HG03060 (cell line): ENCODE measurements around the gene CCR5AS.
"Not testable (repeated sequence)": the region's sequence is repeated elsewhere in the genome, so short reads cannot be mapped to it uniquely, and the experiment has no call there.

Source experiments
- ATAC-seq: cut with Tn5 transposase; IDR thresholded peaks from one replicate; pipeline ENCODE4 v1.9.1; 2021; ENCODE audit warnings: low read depth, moderate number of reproducible peaks; ENCODE audit not compliant: unreplicated experiment

Gene CCR5AS

DNA sequence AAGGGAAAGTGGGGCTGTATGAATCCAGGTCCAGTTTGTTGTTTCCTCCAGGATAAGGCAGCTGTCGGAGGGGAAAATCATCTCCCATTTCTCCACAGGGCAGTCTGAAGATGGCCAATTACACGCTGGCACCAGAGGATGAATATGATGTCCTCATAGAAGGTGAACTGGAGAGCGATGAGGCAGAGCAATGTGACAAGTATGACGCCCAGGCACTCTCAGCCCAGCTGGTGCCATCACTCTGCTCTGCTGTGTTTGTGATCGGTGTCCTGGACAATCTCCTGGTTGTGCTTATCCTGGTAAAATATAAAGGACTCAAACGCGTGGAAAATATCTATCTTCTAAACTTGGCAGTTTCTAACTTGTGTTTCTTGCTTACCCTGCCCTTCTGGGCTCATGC, 1.1 kb upstream of the CCR5AS start:
- ATAC-seq: no peak

GRCh38 chr3:46406443-46406787, 451 bp downstream of the CCR5AS start:
- ATAC-seq: no peak

- ATAC-seq: no peak
Observed at GRCh38 chr3:46405301-46406019, 1.4 kb downstream of the CCR5AS start.

GRCh38 chr3:46402902-46403301, 4.0 kb downstream of the CCR5AS start:
- not testable (repeated sequence) for ATAC-seq

DNA sequence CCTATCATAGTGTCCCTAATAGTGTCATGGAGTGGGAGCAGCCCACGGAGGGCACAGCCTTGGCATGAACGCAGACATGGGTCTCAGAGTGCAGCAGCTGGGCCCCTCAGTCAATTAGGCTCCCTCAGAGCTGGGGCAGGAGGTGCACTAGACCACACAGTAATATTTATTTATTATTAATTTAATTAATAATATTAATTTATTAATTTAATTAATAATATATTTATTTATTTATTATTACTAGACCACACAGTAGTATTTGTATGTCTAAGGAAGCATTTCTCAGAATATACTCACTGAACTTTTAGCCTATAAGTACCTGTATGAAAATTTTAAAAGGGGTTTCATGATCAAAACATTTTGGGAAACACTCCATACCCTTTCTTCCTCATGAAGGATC, 5.3 kb downstream of the CCR5AS start:
- no peak for ATAC-seq

DNA sequence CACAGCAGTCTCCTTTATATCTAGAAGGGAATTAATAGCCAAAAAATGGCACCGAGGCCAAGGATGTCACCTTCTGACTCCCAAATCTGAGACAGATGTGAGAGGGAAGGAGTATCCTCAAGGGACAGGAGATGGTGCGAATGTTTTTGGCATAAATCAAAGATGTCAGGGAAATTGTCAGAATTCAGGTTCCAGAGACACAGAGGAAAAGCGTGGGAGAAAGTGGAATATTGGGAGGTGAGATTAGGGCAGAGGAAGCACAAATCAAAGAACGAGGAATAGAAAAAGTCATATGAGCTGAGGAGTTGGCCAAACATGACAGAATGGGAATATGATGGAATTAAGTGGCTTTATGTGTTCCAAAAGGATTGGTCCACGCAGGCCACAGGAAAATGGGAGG, 6.0 kb downstream of the CCR5AS start:
- no peak for ATAC-seq

DNA sequence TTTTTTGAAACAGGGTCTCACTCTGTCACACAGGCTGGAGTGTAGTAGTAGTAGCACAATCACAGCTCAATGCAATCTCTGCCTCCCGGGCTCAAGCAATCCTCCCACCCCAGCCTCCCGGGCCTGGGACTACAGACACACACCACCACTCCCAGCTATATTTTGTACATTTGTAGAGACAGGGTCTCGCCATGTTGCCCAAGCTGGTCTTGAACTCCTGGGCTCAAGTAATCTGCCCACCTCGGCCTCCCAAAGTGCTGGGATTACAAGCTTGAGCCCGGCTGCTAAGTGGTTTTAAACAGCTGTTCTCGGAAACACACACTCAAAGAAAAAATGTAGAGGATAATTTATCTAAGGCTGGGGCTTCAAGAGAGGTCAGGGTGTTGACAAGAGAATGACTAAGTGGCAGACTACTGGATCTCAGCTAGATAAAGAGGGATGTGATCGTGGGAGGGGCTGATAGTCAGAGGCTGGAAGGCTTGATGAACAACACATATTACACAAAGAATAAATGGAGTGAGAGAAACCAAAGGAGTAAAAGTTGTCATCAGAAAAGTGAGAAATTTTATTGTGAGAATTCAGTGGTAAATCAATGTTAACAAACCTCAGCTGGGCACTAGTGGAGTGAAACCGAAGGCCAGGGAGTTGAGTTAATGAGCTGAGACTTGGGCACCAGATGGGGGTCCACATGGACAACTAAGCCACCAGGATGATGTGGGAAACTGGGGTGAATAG, 6.7 kb downstream of the CCR5AS start:
- ATAC-seq: no peak

DNA sequence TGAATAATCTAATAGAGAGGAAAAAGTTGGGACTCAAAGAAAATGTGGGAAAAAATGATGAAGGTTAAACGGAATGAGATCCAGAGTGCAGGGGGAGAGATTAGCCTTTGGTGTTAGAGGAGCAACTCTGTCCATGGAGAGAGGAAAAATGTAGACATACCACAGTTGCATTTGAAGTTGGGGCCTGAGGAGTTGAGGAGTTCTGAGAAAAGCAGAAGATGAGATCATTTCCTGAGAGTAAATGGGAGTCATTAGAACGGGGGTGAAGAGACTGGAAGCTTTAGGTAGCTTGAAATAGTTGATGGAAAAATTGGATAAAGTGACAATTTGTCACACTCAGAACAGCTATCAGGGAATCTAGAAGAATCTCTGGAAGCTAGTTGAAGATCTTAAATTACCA, 7.3 kb downstream of the CCR5AS start:
- no peak for ATAC-seq

DNA sequence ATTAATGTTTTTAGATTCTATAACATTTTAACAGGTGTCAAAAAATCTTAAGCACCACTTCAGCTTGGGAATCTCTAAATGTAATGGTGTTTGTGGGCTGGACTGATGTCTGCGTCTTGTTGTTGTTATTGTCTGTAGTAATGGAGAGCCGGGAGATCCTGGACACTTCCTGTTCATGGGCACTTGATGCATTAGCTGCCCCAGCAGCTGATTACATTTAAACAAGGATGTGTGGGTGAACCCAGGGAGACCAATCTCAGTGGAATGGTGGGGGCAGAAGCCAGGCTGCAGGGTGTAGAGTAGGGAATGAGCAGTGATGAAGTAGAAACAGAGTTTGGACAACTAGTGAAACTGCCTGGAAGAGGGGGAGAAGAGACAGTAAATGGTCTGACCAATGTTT, 7.8 kb downstream of the CCR5AS start:
- no peak for ATAC-seq

DNA sequence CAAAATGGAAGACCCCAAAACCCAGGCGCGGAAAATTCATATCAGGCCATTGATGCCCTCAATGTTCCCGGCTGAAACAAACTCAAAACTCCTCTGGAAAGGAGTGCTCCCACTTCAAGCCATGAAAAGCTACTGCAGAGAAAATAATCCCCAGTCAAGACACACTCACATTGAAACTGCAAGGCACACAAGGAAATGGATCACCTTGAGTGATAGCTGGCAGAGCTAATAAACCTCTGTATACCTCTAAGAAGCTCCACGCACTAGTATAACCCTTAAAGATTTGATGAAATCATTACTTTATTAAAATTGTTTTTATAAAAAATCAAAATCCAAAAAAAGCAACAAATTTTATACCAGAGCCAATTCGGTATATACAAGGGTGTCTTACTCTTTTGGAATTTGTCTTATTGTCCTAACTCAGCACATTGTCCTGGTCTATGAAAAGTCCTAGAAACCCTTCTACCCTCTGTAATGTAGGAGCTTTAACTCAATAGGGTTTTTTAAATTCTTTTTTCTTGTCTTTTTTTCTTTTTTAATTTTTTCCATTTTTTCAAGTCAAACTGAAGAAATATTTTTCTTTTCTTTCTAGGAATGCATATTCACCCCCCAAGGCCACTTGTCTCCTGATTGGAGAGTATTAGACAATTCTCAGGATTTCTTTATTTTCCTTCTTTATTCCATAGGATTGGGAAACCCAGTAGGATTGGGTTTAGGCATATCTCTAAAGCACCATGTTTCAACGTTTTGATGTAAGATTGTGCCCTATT, 8.5 kb downstream of the CCR5AS start:
- no peak for ATAC-seq

GRCh38 chr3:46397111-46397510, 9.8 kb downstream of the CCR5AS start:
- ATAC-seq: no peak

GRCh38 chr3:46395766-46396530, 10.9 kb downstream of the CCR5AS start:
- no peak for ATAC-seq

- no peak for ATAC-seq
Observed at GRCh38 chr3:46395210-46395661, 11.6 kb downstream of the CCR5AS start.

GRCh38 chr3:46393554-46394434, 13.1 kb downstream of the CCR5AS start:
- no peak for ATAC-seq

- ATAC-seq: no peak
Observed at GRCh38 chr3:46393011-46393410, 13.9 kb downstream of the CCR5AS start.

- not testable (repeated sequence) for ATAC-seq
Observed at GRCh38 chr3:46391526-46391925, 15.3 kb downstream of the CCR5AS start.

DNA sequence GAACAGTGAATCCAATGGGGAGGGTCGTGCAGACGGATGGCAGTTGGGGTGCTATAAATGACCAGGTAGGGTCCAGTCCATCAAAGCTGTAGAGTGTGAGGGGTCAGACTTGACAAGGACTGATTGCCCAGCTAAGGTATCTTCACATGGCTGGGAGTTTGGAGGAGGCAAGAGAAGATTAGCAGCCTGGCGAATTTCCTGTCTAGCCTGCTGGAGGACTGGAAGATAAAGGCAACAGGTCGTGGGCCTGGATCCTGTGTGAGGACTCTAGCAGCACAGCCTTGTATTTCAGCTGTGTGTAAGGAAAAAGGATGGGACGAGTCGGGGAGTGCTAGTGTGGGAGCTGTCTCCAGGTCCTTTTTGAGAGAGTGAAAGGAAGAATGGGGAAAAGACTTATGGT, 17.6 kb downstream of the CCR5AS start:
- no peak for ATAC-seq

GRCh38 chr3:46388847-46389246, 18.0 kb downstream of the CCR5AS start:
- ATAC-seq: not testable (repeated sequence)

DNA sequence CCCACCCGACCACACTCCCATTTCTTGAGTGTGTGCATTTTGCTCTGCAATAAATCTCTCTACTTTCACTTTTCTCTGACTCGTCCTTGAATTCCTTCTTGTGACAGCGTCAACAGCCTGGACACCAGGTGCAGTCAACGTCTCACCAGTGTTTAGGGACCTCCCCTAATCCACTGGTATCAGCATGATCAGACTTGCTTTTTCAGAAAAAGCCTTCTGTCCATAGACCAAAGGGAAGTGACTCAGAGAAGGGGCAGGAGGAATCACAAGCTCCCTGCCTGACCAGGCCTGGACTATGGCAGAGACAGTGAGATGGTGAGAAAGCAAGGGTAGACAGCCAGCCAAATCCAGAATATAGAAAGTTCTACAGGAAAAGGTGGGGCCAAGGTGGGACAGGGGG, 20.7 kb downstream of the CCR5AS start:
- ATAC-seq: no peak

DNA sequence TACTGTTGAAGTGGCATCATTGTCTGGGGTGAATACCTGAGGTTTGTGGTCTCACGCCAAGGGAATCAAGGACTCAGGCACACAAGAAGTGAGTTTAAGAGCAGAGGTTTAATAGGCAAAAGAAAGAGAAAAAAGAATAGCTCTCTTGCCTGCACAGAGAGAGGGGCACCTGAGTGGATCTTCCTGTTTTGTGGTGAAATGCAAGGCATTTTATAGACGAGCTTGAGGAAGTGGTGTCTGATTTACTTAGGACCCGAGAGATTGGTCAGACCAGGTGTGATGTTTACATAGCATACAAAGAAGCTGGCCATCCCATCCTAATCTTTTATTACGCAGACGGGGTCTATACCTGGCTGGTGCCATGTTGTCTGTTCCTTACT, 22.9 kb downstream of the CCR5AS start:
- no peak for ATAC-seq
